Endothelial cell of umbilical vein (primary cell): Measurements from ENCODE around the gene KIF6. TPM values are rescaled to one million over a fixed set of nuclear protein-coding genes. Genes with fewer than 3 reads are reported as not detected.

Experiments
- BruUV-seq: library from RNA; stranded (reverse); fragments of 400-500 nt; replicated peaks from 2 replicates; lab custom pipeline; 2021; lab: Mats Ljungman, UMichigan
- CTCF ChIA-PET: fragments of 300-600, 350-600 bp; sonication (Branson Sonifier 250); formaldehyde crosslinking; loops from one replicate; lab custom pipeline; 2021; ENCODE audit warnings: antibody characterized with exemption, inconsistent platforms; lab: Charles Lee
- POLR2A ChIA-PET: fragments of 300-600, 350-600 bp; sonication (Branson Sonifier 250); formaldehyde crosslinking; loops from one replicate; lab custom pipeline; 2021; ENCODE audit warnings: antibody characterized with exemption, inconsistent platforms; lab: Charles Lee
- DNase-seq: peaks from one replicate; pipeline ENCODE4 v3.0.0-alpha.2; 2011; ENCODE audit warnings: low read depth, low spot score
- FAIRE-seq: peaks from 2 replicates; lab custom pipeline; 2011; peaks lifted over from hg19 to GRCh38; lab: Jason Lieb, UNC
- H2AFZ ChIP-seq: 2 replicates; pipeline ENCODE4 v1.6.0; 2012; ENCODE audit warnings: low read depth, low read length, control low read depth, inconsistent platforms
- H3K27ac ChIP-seq: 2 replicates; pipeline ENCODE4 v1.5.1; 2011; ENCODE audit warnings: low read depth, mild to moderate bottlenecking, control low read depth, low read length, moderate library complexity; ENCODE audit not compliant: insufficient read depth
- H3K27me3 ChIP-seq, 2 experiments: 2 replicates each; pipeline versions ENCODE4 v1.6.0 to v1.6.1; 2011; ENCODE audit warnings: low read length in 2 of 2, mixed read lengths in 1 of 2; ENCODE audit not compliant: control insufficient read depth in 2 of 2, insufficient read depth in 2 of 2
- H3K36me3 ChIP-seq, 2 experiments: 2 replicates in 1 of 2; 3 replicates in 1 of 2; pipeline ENCODE4 v1.5.1; 2011; ENCODE audit warnings: low read length in 2 of 2, mild to moderate bottlenecking in 1 of 2, moderate library complexity in 1 of 2; ENCODE audit not compliant: control insufficient read depth in 2 of 2, insufficient read depth in 2 of 2; ENCODE audit errors: extremely low read depth in 1 of 2
- H3K4me1 ChIP-seq: 3 replicates; pipeline ENCODE4 v1.5.1; 2011; ENCODE audit warnings: mild to moderate bottlenecking, low read length; ENCODE audit not compliant: control insufficient read depth, insufficient read depth; ENCODE audit errors: extremely low read depth
- H3K4me2 ChIP-seq: 2 replicates; pipeline ENCODE4 v1.6.1; 2011; ENCODE audit warnings: low read length, control low read depth, mixed read lengths; ENCODE audit not compliant: insufficient read depth
- H3K4me3 ChIP-seq, 3 experiments: fragments of 200-600 bp in 1 of 3; sonication (generic), shearing (Covaris generic) in 1 of 3; replicated peaks in 1 of 3; 2 replicates each; pipeline ENCODE4 v1.5.1; 2011 to 2016; ENCODE audit warnings: control low read depth in 3 of 3, low read length in 3 of 3, mild to moderate bottlenecking in 2 of 3, inconsistent platforms in 1 of 3, low read depth in 1 of 3, moderate library complexity in 1 of 3; ENCODE audit not compliant: insufficient read depth in 1 of 3
- H3K79me2 ChIP-seq: 2 replicates; pipeline ENCODE4 v1.6.0; 2012; ENCODE audit warnings: low read length, inconsistent platforms; ENCODE audit not compliant: control insufficient read depth, insufficient read depth
- H3K9ac ChIP-seq: replicated peaks from 2 replicates; pipeline ENCODE3; 2011; ENCODE audit warnings: low read length, control low read depth; ENCODE audit not compliant: insufficient read depth; ENCODE audit errors: extremely low read depth
- H3K9me1 ChIP-seq: replicated peaks from 3 replicates; pipeline ENCODE4 v1.6.0; 2011; ENCODE audit warnings: mild to moderate bottlenecking, low read length; ENCODE audit not compliant: control insufficient read depth, insufficient read depth; ENCODE audit errors: extremely low read depth
- H3K9me3 ChIP-seq: replicated peaks from 2 replicates; pipeline ENCODE4 v1.5.1; 2012; ENCODE audit warnings: low read length, inconsistent platforms; ENCODE audit not compliant: control insufficient read depth, insufficient read depth
- H4K20me1 ChIP-seq: replicated peaks from 2 replicates; pipeline ENCODE3; 2011; ENCODE audit warnings: mild to moderate bottlenecking, low read length; ENCODE audit not compliant: control insufficient read depth, insufficient read depth; ENCODE audit errors: extremely low read depth
- EZH2 ChIP-seq: IDR thresholded peaks from 2 replicates; pipeline ENCODE4 v1.6.1; 2012; ENCODE audit warnings: borderline replicate concordance, low read depth, mild to moderate bottlenecking, moderate library complexity, low read length, inconsistent platforms; ENCODE audit not compliant: severe bottlenecking
- FOS ChIP-seq: IDR thresholded peaks from 2 replicates; pipeline ENCODE4 v1.6.1; 2011; ENCODE audit warnings: mild to moderate bottlenecking, low read length, moderate library complexity, borderline replicate concordance; ENCODE audit not compliant: insufficient read depth
- GATA2 ChIP-seq: IDR thresholded peaks from 2 replicates; pipeline ENCODE4 v1.7.0; 2011; ENCODE audit warnings: low read depth, mild to moderate bottlenecking, moderate library complexity, mixed read lengths, low read length; ENCODE audit not compliant: insufficient read length, insufficient read depth
- JUN ChIP-seq: IDR thresholded peaks from 2 replicates; pipeline ENCODE4 v1.6.1; 2011; ENCODE audit warnings: borderline replicate concordance, low read depth; ENCODE audit not compliant: insufficient read length, insufficient read depth
- MYC ChIP-seq: IDR thresholded peaks from one replicate; pipeline ENCODE4 v1.6.1; 2011; ENCODE audit warnings: mild to moderate bottlenecking, low read depth, low read length
- POLR2A ChIP-seq: IDR thresholded peaks from 2 replicates; pipeline ENCODE4 v1.6.1; 2012; ENCODE audit warnings: low read depth, mild to moderate bottlenecking, control low read depth, low read length
- POLR2AphosphoS5 ChIP-seq: IDR thresholded peaks from 2 replicates; pipeline ENCODE4 v1.6.1; 2012; ENCODE audit warnings: low read depth, mild to moderate bottlenecking, control low read depth, low read length, moderate library complexity; ENCODE audit not compliant: insufficient read depth
- dilution Hi-C: fragments of 300-500 bp; cut with MboI; formaldehyde crosslinking; loops from one replicate; pipeline ENCODE4 v1.15.0; 2019; ENCODE audit warnings: low sequenced_read_pairs; ENCODE audit not compliant: extremely low pct_ligation_motif_present
- intact Hi-C: fragments of 100-400 bp; cut with micrococcal nuclease; formaldehyde crosslinking; loops from one replicate; pipeline ENCODE4 v1.10.0; 2022
- polyA plus RNA-seq, 4 experiments: library from polyadenylated mRNA; depleted of rRNA in 3 of 4; stranded (reverse) in 3 of 4; unstranded in 1 of 4; fragments of >200 nt; gene quantifications; 2 replicates each; pipeline versions ENCODE4 v1.2.1 to v1.2.3, GENCODE V29; 2011 to 2012; ENCODE audit warnings: missing spikeins in 1 of 4
- total RNA-seq: library from RNA; stranded (reverse); gene quantifications from 2 replicates; pipeline ENCODE4 v1.2.3, GENCODE V29; 2021
- TF ChIP-seq, protein P1 (sequence below): IDR thresholded peaks from 2 replicates; pipeline ENCODE4 v1.6.1; 2011; ENCODE audit not compliant: insufficient read depth, insufficient read length
- TF ChIP-seq, protein P2 (sequence below), 2 donors: IDR thresholded peaks; 1 replicate in 1 of 2; 2 replicates in 1 of 2; pipeline ENCODE4 v1.5.1; 2011; ENCODE audit warnings: low read length in 2 of 2, mild to moderate bottlenecking in 2 of 2, moderate library complexity in 2 of 2, control low read depth in 1 of 2, inconsistent platforms in 1 of 2, low read depth in 1 of 2; ENCODE audit not compliant: insufficient read depth in 1 of 2; ENCODE audit errors: extremely low read depth in 1 of 2

The KIF6 gene
- total and polyA plus RNA-seq, 2 donors (not counting 3 experiments of a cell fraction or from before 2014, with no cell fraction given): not detected

DNA sequence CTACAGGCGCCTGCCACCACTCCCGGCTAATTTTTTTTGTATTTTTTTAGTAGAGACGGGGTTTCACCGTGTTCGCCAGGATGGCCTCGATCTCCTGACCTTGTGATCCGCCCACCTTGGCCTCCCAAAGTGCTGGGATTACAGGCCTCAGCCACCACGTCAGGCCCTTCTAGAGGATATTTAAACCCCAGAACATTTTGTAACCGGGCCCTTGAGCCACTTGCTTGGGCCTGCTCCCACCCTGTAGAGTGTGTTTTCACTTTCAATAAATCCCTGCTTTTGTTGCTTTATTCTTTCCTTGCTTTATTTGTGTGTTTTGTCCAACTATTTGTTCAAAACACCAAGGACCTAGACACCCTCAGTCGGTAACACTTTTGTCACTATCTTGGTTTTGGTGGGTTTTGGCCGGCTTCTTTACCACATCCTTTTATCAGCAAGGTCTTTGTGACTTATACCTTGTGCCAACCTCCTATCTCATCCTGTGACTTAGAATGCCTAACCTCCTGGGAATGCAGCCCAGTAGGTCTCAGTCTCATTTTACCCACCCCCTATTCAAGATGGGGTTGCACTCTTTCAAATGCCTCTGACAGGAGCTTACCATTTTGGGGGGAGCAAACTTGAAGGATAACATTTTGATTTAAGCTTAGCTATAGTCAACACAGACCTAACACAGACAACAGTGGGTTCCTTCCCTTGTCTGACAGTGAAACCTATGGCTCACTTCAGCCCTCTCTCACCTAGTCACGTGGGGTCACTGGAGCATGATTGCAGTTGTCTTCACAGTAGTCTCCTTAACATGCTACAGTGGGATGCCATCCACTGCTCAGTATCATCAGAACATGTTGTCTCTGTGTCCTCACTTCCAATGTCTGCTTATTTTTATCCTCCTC lies 27.9 kb upstream of the KIF6 start:
- dilution Hi-C loops (no loop called here), intact Hi-C loops (no loop called here)
- BruUV-seq: no TSS peak
- H3K27me3 ChIP-seq: no peaks in the 10 kb centered on the region
- H3K9me3 ChIP-seq: no peaks in the 10 kb centered on the region
- H3K4me2 ChIP-seq: no peak overlapping the region
- no peaks in the 10 kb centered on the region for H3K9me1 ChIP-seq
- no peak overlapping the region for H2AFZ ChIP-seq
- H3K4me3 ChIP-seq: no peak overlapping the region
- H3K27ac ChIP-seq: no peak overlapping the region
- no peaks in the 10 kb centered on the region for H3K79me2 ChIP-seq
- H3K4me1 ChIP-seq: no peaks in the 10 kb centered on the region
- no peak for FAIRE-seq
- ChIA-PET POLR2A (no interaction called here), CTCF (no interaction called here)
- TF ChIP-seq POLR2A (no peak), GATA2 (no peak), FOS (no peak), MYC (no peak), POLR2AphosphoS5 (no peak), JUN (no peak), EZH2 (no peak)
- TF ChIP-seq, protein P1, sequence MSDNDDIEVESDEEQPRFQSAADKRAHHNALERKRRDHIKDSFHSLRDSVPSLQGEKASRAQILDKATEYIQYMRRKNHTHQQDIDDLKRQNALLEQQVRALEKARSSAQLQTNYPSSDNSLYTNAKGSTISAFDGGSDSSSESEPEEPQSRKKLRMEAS: no peak
- TF ChIP-seq, protein P2, sequence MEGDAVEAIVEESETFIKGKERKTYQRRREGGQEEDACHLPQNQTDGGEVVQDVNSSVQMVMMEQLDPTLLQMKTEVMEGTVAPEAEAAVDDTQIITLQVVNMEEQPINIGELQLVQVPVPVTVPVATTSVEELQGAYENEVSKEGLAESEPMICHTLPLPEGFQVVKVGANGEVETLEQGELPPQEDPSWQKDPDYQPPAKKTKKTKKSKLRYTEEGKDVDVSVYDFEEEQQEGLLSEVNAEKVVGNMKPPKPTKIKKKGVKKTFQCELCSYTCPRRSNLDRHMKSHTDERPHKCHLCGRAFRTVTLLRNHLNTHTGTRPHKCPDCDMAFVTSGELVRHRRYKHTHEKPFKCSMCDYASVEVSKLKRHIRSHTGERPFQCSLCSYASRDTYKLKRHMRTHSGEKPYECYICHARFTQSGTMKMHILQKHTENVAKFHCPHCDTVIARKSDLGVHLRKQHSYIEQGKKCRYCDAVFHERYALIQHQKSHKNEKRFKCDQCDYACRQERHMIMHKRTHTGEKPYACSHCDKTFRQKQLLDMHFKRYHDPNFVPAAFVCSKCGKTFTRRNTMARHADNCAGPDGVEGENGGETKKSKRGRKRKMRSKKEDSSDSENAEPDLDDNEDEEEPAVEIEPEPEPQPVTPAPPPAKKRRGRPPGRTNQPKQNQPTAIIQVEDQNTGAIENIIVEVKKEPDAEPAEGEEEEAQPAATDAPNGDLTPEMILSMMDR (IDR thresholded peaks at IDR 0.05; ENCODE audit: extremely low read depth in 1 of 2, insufficient read depth in 1 of 2, low read depth in 1 of 2, low read length in 2 of 2): no peak
- no peaks in the 10 kb centered on the region for H3K36me3 ChIP-seq
- no peak for DNase-seq
- no peak overlapping the region for H3K9ac ChIP-seq
- no peaks in the 10 kb centered on the region for H4K20me1 ChIP-seq
